HEK293 (cell line): ENCODE data around the gene DRD1.

ENCODE experiments used
- CTCF ChIA-PET: fragments of 350-600 bp; formaldehyde crosslinking; extraction: SDS; loops from one replicate; lab custom pipeline; 2021; ENCODE audit warnings: antibody characterized with exemption; lab: Yijun Ruan, JAX
- POLR2A ChIA-PET: fragments of 300-600 bp; formaldehyde crosslinking; extraction: SDS; loops from one replicate; lab custom pipeline; 2020; ENCODE audit warnings: antibody characterized with exemption, inconsistent platforms; lab: Yijun Ruan, JAX
- H3K27ac ChIP-seq: fragments of 200-500 bp; sonication (Bioruptor generic); 2 replicates; pipeline ENCODE4 v1.5.1; 2014; ENCODE audit warnings: low read depth, low read length, control low read depth, inconsistent platforms; ENCODE audit errors: extremely low read depth
- H3K36me3 ChIP-seq, 2 experiments: fragments of 200-500 bp in 1 of 2; sonication (Bioruptor generic) in 1 of 2; 1 replicate in 1 of 2; 2 replicates in 1 of 2; pipeline ENCODE4 v1.5.1; 2014 to 2017; ENCODE audit warnings: inconsistent platforms in 2 of 2, low read length in 2 of 2; ENCODE audit not compliant: control insufficient read depth in 2 of 2, insufficient read depth in 1 of 2
- H3K4me1 ChIP-seq: fragments of 200-500 bp; sonication (Bioruptor generic); 2 replicates; pipeline ENCODE4 v1.5.1; 2014; ENCODE audit warnings: mild to moderate bottlenecking, low read length, inconsistent platforms; ENCODE audit not compliant: control insufficient read depth, insufficient read depth
- H3K4me3 ChIP-seq: 2 replicates; pipeline ENCODE4 v1.5.1; 2011; ENCODE audit warnings: low read depth, mild to moderate bottlenecking, control low read depth, low read length, moderate library complexity
- H3K9me3 ChIP-seq: fragments of 200-500 bp; sonication (Bioruptor generic); 2 replicates; pipeline ENCODE4 v1.5.1; 2014; ENCODE audit warnings: low read depth, low read length, inconsistent platforms; ENCODE audit not compliant: control insufficient read depth, insufficient read depth
- EGR2 ChIP-seq: fragments of 450-650 bp; formaldehyde crosslinking; IDR thresholded peaks from 2 replicates; pipeline ENCODE4 v1.5.1; 2016; ENCODE audit warnings: low read depth, missing biosample characterization, missing genetic modification characterization
- HOXA7 ChIP-seq: sonication (generic); formaldehyde crosslinking; IDR thresholded peaks from 2 replicates; pipeline ENCODE4 v1.8.1; 2022; ENCODE audit warnings: missing genetic modification reagents, borderline replicate concordance
- MEIS1 ChIP-seq: sonication (generic); formaldehyde crosslinking; IDR thresholded peaks from 2 replicates; pipeline ENCODE4 v1.8.1; 2022; ENCODE audit warnings: missing genetic modification reagents, mild to moderate bottlenecking, borderline replicate concordance
- ZNF10 ChIP-seq: fragments of 450-650 bp; formaldehyde crosslinking; IDR thresholded peaks from 2 replicates; pipeline ENCODE4 v1.5.1; 2017; ENCODE audit warnings: missing biosample characterization, missing genetic modification characterization
- ZNF169 ChIP-seq: fragments of 450-650 bp; formaldehyde crosslinking; IDR thresholded peaks from 2 replicates; pipeline ENCODE4 v1.5.1; 2016; ENCODE audit warnings: missing biosample characterization, missing genetic modification characterization
- ZNF239 ChIP-seq: fragments of 450-650 bp; formaldehyde crosslinking; IDR thresholded peaks from 2 replicates; pipeline ENCODE4 v1.5.1; 2016; ENCODE audit warnings: missing biosample characterization, missing genetic modification characterization
- ZNF510 ChIP-seq: fragments of 450-650 bp; formaldehyde crosslinking; IDR thresholded peaks from 2 replicates; pipeline ENCODE4 v1.5.1; 2018; ENCODE audit warnings: mild to moderate bottlenecking, missing genetic modification characterization, missing biosample characterization; ENCODE audit not compliant: insufficient replicate concordance
- ZNF521 ChIP-seq: fragments of 450-650 bp; formaldehyde crosslinking; IDR thresholded peaks from 2 replicates; pipeline ENCODE4 v1.5.1; 2017; ENCODE audit warnings: missing biosample characterization, mild to moderate bottlenecking, missing genetic modification characterization
- ZNF530 ChIP-seq: fragments of 450-650 bp; formaldehyde crosslinking; IDR thresholded peaks from 2 replicates; pipeline ENCODE4 v1.5.1; 2016; ENCODE audit warnings: low read depth, missing biosample characterization, missing genetic modification characterization
- ZNF560 ChIP-seq: fragments of 450-650 bp; formaldehyde crosslinking; IDR thresholded peaks from 2 replicates; pipeline ENCODE4 v1.5.1; 2017; ENCODE audit warnings: missing biosample characterization, missing genetic modification characterization, borderline replicate concordance
- ZNF571 ChIP-seq: fragments of 450-650 bp; formaldehyde crosslinking; IDR thresholded peaks from 2 replicates; pipeline ENCODE4 v1.5.0; 2017; ENCODE audit warnings: missing biosample characterization, missing genetic modification characterization
- ZNF610 ChIP-seq: fragments of 450-650 bp; formaldehyde crosslinking; IDR thresholded peaks from 2 replicates; pipeline ENCODE4 v1.5.1; 2016; ENCODE audit warnings: missing biosample characterization, missing genetic modification characterization, borderline replicate concordance
- ZNF777 ChIP-seq: fragments of 450-650 bp; formaldehyde crosslinking; IDR thresholded peaks from 2 replicates; pipeline ENCODE4 v1.5.1; 2017; ENCODE audit warnings: missing biosample characterization, missing genetic modification characterization, borderline replicate concordance
- ZSCAN23 ChIP-seq: fragments of 450-650 bp; formaldehyde crosslinking; IDR thresholded peaks from 2 replicates; pipeline ENCODE4 v1.5.1; 2016; ENCODE audit warnings: missing biosample characterization, missing genetic modification characterization
- ZXDB ChIP-seq: fragments of 450-650 bp; formaldehyde crosslinking; IDR thresholded peaks from 2 replicates; pipeline ENCODE4 v1.5.1; 2016; ENCODE audit warnings: missing biosample characterization, missing genetic modification characterization
- TF ChIP-seq, protein P1 (sequence below): fragments of 450-650 bp; formaldehyde crosslinking; IDR thresholded peaks from 2 replicates; pipeline ENCODE4 v1.5.1; 2016; ENCODE audit warnings: missing biosample characterization, missing genetic modification characterization
- TF ChIP-seq, protein P2 (sequence below): fragments of 450-650 bp; formaldehyde crosslinking; IDR thresholded peaks from 2 replicates; pipeline ENCODE4 v1.5.1; 2016; ENCODE audit warnings: missing biosample characterization, missing genetic modification characterization
- TF ChIP-seq, protein P3 (sequence below): fragments of 450-650 bp; formaldehyde crosslinking; IDR thresholded peaks from 2 replicates; pipeline ENCODE4 v1.5.1; 2016; ENCODE audit warnings: missing biosample characterization, missing genetic modification characterization
- TF ChIP-seq, protein P4 (sequence below): fragments of 450-650 bp; formaldehyde crosslinking; IDR thresholded peaks from 2 replicates; pipeline ENCODE4 v1.5.1; 2017; ENCODE audit warnings: missing biosample characterization, missing genetic modification characterization

The DRD1 gene

DNA sequence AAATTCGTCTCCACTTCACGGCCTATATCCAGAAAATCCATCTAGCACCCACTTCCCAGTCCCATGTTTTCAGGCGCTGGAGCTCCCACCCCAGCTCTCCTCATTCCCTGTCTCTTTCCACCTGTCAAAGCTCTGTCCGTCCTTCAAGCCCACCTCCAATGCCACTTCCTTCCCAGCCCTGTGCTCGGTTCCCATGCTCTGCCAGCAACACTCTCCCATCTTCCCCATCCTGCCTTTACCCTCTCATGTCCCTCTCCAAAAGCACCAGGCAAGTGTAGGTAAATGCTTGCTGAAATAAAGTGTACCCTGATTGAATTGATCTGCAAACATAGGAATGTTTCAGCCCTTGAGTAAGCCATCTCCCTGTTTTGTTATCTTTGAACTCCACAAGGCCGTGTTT is 9.2 kb downstream of the DRD1 start:
- TF ChIP-seq, protein P1, sequence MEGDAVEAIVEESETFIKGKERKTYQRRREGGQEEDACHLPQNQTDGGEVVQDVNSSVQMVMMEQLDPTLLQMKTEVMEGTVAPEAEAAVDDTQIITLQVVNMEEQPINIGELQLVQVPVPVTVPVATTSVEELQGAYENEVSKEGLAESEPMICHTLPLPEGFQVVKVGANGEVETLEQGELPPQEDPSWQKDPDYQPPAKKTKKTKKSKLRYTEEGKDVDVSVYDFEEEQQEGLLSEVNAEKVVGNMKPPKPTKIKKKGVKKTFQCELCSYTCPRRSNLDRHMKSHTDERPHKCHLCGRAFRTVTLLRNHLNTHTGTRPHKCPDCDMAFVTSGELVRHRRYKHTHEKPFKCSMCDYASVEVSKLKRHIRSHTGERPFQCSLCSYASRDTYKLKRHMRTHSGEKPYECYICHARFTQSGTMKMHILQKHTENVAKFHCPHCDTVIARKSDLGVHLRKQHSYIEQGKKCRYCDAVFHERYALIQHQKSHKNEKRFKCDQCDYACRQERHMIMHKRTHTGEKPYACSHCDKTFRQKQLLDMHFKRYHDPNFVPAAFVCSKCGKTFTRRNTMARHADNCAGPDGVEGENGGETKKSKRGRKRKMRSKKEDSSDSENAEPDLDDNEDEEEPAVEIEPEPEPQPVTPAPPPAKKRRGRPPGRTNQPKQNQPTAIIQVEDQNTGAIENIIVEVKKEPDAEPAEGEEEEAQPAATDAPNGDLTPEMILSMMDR (tag by site-specific recombination), result no peak
- no peak for TF ChIP-seq ZNF530
- TF ChIP-seq EGR2 (tag by site-specific recombination), result no peak
- no peak for TF ChIP-seq HOXA7 (CRISPR knock-in tag)
- no peak for TF ChIP-seq ZNF10 (tag by site-specific recombination)
- no peak for TF ChIP-seq ZNF777 (tag by site-specific recombination)
- TF ChIP-seq ZNF169 (tag by site-specific recombination), result no peak
- no peak for TF ChIP-seq ZSCAN23 (tag by site-specific recombination)
- TF ChIP-seq ZXDB (tag by site-specific recombination), result no peak
- TF ChIP-seq ZNF510 (tag by site-specific recombination), result no peak
- TF ChIP-seq, protein P2, sequence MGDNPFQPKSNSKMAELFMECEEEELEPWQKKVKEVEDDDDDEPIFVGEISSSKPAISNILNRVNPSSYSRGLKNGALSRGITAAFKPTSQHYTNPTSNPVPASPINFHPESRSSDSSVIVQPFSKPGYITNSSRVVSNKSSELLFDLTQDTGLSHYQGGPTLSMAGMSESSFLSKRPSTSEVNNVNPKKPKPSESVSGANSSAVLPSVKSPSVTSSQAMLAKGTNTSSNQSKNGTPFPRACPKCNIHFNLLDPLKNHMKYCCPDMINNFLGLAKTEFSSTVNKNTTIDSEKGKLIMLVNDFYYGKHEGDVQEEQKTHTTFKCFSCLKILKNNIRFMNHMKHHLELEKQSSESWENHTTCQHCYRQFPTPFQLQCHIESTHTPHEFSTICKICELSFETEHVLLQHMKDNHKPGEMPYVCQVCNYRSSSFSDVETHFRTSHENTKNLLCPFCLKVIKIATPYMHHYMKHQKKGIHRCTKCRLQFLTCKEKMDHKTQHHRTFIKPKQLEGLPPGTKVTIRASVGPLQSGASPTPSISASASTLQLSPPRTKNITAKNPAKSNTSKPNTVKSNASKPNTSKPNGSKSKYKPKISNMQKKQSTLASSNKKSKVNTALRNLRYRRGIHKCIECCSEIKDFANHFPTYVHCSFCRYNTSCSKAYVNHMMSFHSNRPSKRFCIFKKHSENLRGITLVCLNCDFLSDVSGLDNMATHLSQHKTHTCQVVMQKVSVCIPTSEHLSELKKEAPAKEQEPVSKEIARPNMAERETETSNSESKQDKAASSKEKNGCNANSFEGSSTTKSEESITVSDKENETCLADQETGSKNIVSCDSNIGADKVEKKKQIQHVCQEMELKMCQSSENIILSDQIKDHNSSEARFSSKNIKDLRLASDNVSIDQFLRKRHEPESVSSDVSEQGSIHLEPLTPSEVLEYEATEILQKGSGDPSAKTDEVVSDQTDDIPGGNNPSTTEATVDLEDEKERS (tag by site-specific recombination), result no peak
- TF ChIP-seq MEIS1 (CRISPR knock-in tag), result no peak
- no peak for TF ChIP-seq ZNF571
- no peak for TF ChIP-seq ZNF610
- no peak for TF ChIP-seq ZNF239 (tag by site-specific recombination)
- TF ChIP-seq ZNF521 (tag by site-specific recombination), result no peak
- no peak for TF ChIP-seq ZNF560 (tag by site-specific recombination)
- TF ChIP-seq, protein P3, sequence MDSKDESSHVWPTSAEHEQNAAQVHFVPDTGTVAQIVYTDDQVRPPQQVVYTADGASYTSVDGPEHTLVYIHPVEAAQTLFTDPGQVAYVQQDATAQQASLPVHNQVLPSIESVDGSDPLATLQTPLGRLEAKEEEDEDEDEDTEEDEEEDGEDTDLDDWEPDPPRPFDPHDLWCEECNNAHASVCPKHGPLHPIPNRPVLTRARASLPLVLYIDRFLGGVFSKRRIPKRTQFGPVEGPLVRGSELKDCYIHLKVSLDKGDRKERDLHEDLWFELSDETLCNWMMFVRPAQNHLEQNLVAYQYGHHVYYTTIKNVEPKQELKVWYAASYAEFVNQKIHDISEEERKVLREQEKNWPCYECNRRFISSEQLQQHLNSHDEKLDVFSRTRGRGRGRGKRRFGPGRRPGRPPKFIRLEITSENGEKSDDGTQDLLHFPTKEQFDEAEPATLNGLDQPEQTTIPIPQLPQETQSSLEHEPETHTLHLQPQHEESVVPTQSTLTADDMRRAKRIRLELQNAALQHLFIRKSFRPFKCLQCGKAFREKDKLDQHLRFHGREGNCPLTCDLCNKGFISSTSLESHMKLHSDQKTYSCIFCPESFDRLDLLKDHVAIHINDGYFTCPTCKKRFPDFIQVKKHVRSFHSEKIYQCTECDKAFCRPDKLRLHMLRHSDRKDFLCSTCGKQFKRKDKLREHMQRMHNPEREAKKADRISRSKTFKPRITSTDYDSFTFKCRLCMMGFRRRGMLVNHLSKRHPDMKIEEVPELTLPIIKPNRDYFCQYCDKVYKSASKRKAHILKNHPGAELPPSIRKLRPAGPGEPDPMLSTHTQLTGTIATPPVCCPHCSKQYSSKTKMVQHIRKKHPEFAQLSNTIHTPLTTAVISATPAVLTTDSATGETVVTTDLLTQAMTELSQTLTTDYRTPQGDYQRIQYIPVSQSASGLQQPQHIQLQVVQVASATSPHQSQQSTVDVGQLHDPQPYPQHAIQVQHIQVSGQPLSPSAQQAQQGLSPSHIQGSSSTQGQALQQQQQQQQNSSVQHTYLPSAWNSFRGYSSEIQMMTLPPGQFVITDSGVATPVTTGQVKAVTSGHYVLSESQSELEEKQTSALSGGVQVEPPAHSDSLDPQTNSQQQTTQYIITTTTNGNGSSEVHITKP (tag by site-specific recombination), result no peak
- TF ChIP-seq, protein P4, sequence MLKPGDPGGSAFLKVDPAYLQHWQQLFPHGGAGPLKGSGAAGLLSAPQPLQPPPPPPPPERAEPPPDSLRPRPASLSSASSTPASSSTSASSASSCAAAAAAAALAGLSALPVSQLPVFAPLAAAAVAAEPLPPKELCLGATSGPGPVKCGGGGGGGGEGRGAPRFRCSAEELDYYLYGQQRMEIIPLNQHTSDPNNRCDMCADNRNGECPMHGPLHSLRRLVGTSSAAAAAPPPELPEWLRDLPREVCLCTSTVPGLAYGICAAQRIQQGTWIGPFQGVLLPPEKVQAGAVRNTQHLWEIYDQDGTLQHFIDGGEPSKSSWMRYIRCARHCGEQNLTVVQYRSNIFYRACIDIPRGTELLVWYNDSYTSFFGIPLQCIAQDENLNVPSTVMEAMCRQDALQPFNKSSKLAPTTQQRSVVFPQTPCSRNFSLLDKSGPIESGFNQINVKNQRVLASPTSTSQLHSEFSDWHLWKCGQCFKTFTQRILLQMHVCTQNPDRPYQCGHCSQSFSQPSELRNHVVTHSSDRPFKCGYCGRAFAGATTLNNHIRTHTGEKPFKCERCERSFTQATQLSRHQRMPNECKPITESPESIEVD (tag by site-specific recombination), result no peak
- H3K4me1 ChIP-seq, result no peaks in the 10 kb centered on the region
- CTCF ChIA-PET, result interaction anchor here (0.6 to 0.9 kb wide), 3 partner anchors 10 to 295 kb away, joined by 3 to 4 read pairs (median 3); no protein-coding TSS in a partner anchor
- no peak overlapping the region for H3K27ac ChIP-seq
- H3K9me3 ChIP-seq, result no peaks in the 10 kb centered on the region
- no peak overlapping the region for H3K4me3 ChIP-seq
- H3K36me3 ChIP-seq, result no peaks in the 10 kb centered on the region
- POLR2A ChIA-PET, result interaction anchor here (0.9 kb wide), 1 partner anchor 10 kb away, joined by 3 read pairs; the partner anchor contains the start of gene DRD1
